DOHH2 (cell line): ENCODE data around the gene RNF187.

Experiments used
- H3F3A ChIP-seq: fragments of 200-600 bp; sonication (generic), shearing (Covaris generic); 2 replicates; pipeline ENCODE4 v1.6.0; 2016; ENCODE audit warnings: antibody characterized with exemption, mild to moderate bottlenecking; ENCODE audit not compliant: control insufficient read depth, insufficient read depth
- H3K27ac ChIP-seq: fragments of 200-600 bp; sonication (generic); 2 replicates; pipeline ENCODE4 v1.5.1; 2014; ENCODE audit warnings: low read depth, mild to moderate bottlenecking, low read length, moderate library complexity
- H3K27me3 ChIP-seq: fragments of 200-600 bp; sonication (generic); 2 replicates; pipeline ENCODE4 v1.6.1; 2014; ENCODE audit warnings: mild to moderate bottlenecking, low read length, mixed read lengths; ENCODE audit not compliant: control insufficient read depth
- H3K36me3 ChIP-seq: fragments of 200-600 bp; sonication (generic); 2 replicates; pipeline ENCODE4 v1.6.1; 2014; ENCODE audit warnings: mild to moderate bottlenecking, low read length, moderate library complexity, mixed read lengths; ENCODE audit not compliant: control insufficient read depth
- H3K4me1 ChIP-seq: fragments of 200-600 bp; sonication (generic); 2 replicates; pipeline ENCODE4 v1.6.1; 2014; ENCODE audit warnings: mild to moderate bottlenecking, low read length, mixed read lengths; ENCODE audit not compliant: control insufficient read depth
- H3K4me2 ChIP-seq: fragments of 200-600 bp; sonication (generic); 2 replicates; pipeline ENCODE4 v1.6.0; 2014; ENCODE audit warnings: mild to moderate bottlenecking, low read length, moderate library complexity
- H3K4me3 ChIP-seq: fragments of 200-600 bp; sonication (generic); 2 replicates; pipeline ENCODE4 v1.5.1; 2014; ENCODE audit warnings: mild to moderate bottlenecking, low read length, mixed read lengths
- H3K79me2 ChIP-seq: fragments of 200-600 bp; sonication (generic); 2 replicates; pipeline ENCODE4 v1.6.1; 2014; ENCODE audit warnings: mild to moderate bottlenecking, low read length, mixed read lengths; ENCODE audit not compliant: control insufficient read depth
- H3K9me2 ChIP-seq: fragments of 200-600 bp; sonication (generic); replicated peaks from 2 replicates; pipeline ENCODE4 v1.6.1; 2014; ENCODE audit warnings: mild to moderate bottlenecking, low read length, mixed read lengths; ENCODE audit not compliant: control insufficient read depth
- H3K9me3 ChIP-seq: fragments of 200-600 bp; sonication (generic); 2 replicates; pipeline ENCODE4 v1.6.1; 2014; ENCODE audit warnings: antibody characterized with exemption, low read length, mixed read lengths; ENCODE audit not compliant: control insufficient read depth, insufficient read depth
- H4K20me1 ChIP-seq: fragments of 200-600 bp; sonication (generic); 2 replicates; pipeline ENCODE4 v1.6.0; 2014; ENCODE audit warnings: low read depth, mild to moderate bottlenecking, antibody characterized with exemption, low read length, moderate library complexity; ENCODE audit not compliant: control insufficient read depth, insufficient read depth
- EZH2phosphoT487 ChIP-seq: fragments of 200-600 bp; sonication (generic); IDR thresholded peaks from 2 replicates; pipeline ENCODE4 v1.6.1; 2017; ENCODE audit warnings: borderline replicate concordance, mild to moderate bottlenecking, antibody characterized with exemption, low read length, moderate library complexity, mixed read lengths
- TF ChIP-seq, protein P1 (sequence below): fragments of 200-600 bp; sonication (generic); IDR thresholded peaks from one replicate; pipeline ENCODE4 v1.5.1; 2014; ENCODE audit warnings: antibody characterized with exemption, mild to moderate bottlenecking, low read depth, low read length; ENCODE audit not compliant: poor library complexity, severe bottlenecking

RNF187 gene

DNA sequence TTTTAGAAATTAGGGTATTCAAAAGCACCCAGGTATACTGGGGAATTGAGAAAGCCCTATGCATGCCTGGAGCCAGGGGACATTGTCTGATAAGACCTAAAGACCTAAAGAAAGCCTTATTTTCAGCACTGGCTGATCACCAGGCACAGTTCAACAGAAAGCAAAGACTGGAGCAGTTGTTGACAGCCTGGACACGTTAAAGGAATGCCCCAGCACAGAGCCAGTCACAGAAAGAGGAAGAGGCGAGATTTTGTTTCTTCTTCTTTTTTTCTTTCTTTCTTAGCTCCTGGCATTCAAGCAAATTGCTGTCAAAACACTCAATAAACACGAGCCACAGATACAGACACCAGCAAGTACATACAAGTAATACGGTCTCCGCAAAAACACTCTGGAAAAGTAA, 40.4 kb downstream of the RNF187 start:
- TF ChIP-seq, protein P1, sequence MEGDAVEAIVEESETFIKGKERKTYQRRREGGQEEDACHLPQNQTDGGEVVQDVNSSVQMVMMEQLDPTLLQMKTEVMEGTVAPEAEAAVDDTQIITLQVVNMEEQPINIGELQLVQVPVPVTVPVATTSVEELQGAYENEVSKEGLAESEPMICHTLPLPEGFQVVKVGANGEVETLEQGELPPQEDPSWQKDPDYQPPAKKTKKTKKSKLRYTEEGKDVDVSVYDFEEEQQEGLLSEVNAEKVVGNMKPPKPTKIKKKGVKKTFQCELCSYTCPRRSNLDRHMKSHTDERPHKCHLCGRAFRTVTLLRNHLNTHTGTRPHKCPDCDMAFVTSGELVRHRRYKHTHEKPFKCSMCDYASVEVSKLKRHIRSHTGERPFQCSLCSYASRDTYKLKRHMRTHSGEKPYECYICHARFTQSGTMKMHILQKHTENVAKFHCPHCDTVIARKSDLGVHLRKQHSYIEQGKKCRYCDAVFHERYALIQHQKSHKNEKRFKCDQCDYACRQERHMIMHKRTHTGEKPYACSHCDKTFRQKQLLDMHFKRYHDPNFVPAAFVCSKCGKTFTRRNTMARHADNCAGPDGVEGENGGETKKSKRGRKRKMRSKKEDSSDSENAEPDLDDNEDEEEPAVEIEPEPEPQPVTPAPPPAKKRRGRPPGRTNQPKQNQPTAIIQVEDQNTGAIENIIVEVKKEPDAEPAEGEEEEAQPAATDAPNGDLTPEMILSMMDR: no peak
- no peak for TF ChIP-seq EZH2phosphoT487
- Histone ChIP-seq H3K9me3 (no peaks in the 10 kb centered on the region), H3F3A (no peaks in the 10 kb centered on the region), H3K79me2 (no peaks in the 10 kb centered on the region), H3K4me2 (no peak overlapping the region), H3K4me1 (no peaks in the 10 kb centered on the region), H3K4me3 (no peak overlapping the region), H4K20me1 (no peaks in the 10 kb centered on the region), H3K27ac (no peak overlapping the region), H3K36me3 (no peaks in the 10 kb centered on the region), H3K27me3 (0 out of 2 replicates have a peak, but pooled peaks cover 2% of the 10 kb centered on the region), H3K9me2 (no peaks in the 10 kb centered on the region)

DNA sequence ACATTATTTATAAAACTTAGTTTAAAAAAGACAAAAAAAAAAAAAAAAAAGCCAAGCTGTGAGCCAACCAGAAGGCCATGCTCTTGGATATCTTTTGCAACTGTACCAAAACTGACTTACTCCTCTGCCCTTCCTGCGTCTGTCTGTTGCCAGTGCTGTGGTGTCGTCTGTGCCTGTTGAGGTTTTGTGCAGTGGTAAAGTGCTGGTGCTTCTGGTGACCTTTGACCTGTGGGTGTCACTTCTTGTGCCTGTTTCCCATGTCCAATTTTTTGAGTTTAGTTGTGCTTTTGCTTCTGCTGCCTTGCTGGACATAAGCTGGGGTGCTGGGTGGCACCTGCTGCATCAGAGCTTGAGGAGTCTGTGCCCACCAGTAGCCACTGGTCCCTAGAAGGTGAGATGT, 41.4 kb downstream of the RNF187 start:
- no peaks in the 10 kb centered on the region for H4K20me1 ChIP-seq
- H3K4me1 ChIP-seq: no peaks in the 10 kb centered on the region
- no peaks in the 10 kb centered on the region for H3K79me2 ChIP-seq
- TF ChIP-seq EZH2phosphoT487: no peak
- TF ChIP-seq, protein P1: no peak
- no peaks in the 10 kb centered on the region for H3F3A ChIP-seq
- no peak overlapping the region for H3K4me2 ChIP-seq
- no peaks in the 10 kb centered on the region for H3K36me3 ChIP-seq
- H3K4me3 ChIP-seq: no peak overlapping the region
- no peaks in the 10 kb centered on the region for H3K9me3 ChIP-seq
- H3K9me2 ChIP-seq: no peaks in the 10 kb centered on the region
- 0 out of 2 replicates have a peak, but pooled peaks cover 2% of the 10 kb centered on the region for H3K27me3 ChIP-seq
- H3K27ac ChIP-seq: no peak overlapping the region

DNA sequence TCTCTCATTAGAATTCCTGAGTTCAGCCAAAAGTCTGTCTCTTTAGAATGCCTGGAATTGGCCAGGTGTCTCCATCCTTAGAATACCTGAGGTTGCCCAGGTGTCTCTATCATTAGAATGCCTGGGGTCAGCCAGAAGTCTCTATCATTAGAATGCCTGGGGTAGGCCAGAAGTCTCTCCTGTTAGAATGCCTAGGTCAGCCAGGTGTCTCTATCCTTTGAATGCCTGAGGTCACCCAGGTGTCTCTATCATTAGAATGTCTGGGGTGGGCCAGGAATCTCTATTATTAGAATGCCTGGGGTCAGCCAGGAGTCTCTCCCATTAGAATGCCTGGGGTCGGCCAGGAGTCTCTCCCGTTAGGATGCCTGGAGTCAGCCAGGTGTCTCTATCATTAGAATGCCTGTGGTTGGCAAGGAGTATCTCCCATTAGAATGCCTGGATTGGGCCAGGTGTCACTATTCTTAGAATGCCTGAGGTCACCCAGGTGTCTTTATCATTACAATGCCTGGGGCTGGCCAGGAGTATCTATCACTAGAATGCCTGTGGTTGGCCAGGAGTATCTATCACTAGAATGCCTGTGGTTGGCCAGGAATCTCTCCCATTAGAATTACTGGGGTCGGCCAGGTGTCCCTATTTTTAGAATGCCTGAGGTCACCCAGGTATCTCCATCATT, 43.0 kb downstream of the RNF187 start:
- Histone ChIP-seq H3K4me3 (no peak overlapping the region), H3K27me3 (0 out of 2 replicates have a peak, but pooled peaks cover 2% of the 10 kb centered on the region), H3K4me2 (no peak overlapping the region), H3F3A (no peaks in the 10 kb centered on the region), H3K27ac (no peak overlapping the region), H3K4me1 (no peaks in the 10 kb centered on the region), H3K9me3 (no peaks in the 10 kb centered on the region), H3K79me2 (no peaks in the 10 kb centered on the region), H4K20me1 (no peaks in the 10 kb centered on the region), H3K9me2 (no peaks in the 10 kb centered on the region), H3K36me3 (no peaks in the 10 kb centered on the region)
- TF ChIP-seq, protein P1: no peak
- no peak for TF ChIP-seq EZH2phosphoT487
